HG02852 (cell line): ENCODE measurements around the gene PGD.
"Not testable (repeated sequence)": the region's sequence is repeated elsewhere in the genome, so short reads cannot be mapped to it uniquely, and the experiment has no call there.

Source experiments
- ATAC-seq: cut with Tn5 transposase; IDR thresholded peaks from one replicate; pipeline ENCODE4 v1.9.1; 2021; ENCODE audit warnings: mild to moderate bottlenecking, moderate library complexity; ENCODE audit not compliant: unreplicated experiment

PGD gene

DNA sequence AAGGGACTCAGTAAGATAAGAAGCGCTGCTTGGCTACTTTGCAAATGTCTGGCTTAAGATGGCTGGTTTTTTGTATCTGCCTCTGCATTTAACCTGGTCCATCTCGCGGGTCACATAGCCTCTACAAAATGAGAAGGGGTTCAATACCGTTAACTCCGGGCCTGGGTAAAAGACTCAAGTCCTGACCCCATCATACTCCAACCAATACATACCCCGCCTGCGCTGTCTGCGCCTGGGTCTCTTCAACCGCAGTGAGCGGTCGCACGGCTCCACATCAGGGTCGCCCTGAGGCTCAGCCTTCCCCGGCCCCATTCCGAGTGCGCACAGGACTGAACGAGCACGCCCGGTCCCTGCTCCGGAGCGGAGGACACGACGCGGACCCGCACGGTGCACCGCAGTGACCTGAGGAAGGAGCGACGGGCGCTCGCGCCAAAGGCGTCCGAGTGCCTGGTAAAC is 558 bp upstream of the PGD start:
- no peak for ATAC-seq

- ATAC-seq: no peak
These were observed 629 bp downstream of the PGD start for GRCh38 chr1:10399444-10399941.

- no peak for ATAC-seq
These were observed 1.1 kb downstream of the PGD start for GRCh38 chr1:10400013-10400412.

DNA sequence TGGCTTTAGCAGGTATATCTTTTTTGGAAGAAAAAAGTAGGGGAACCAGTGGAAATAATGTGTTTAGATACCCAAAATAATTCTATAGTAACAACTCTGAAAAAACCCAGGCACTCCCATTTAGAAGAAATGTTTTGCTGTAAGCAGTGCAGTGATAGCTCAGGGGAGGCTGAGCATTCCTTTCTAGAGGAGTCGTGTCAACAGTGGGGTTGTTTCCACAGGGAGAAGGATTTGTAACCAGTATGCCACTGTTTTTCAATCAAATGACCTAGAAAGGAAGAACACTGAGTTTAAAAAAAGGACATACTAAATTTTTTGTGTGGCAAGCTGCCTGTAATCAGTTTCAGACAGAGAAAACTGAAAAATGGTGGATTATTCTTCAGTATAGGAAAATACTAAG is 2.4 kb downstream of the PGD start:
- ATAC-seq: no peak

- ATAC-seq: no peak
These were observed 3.9 kb downstream of the PGD start for GRCh38 chr1:10402729-10403274.

- ATAC-seq: no peak
These were observed 8.3 kb downstream of the PGD start for GRCh38 chr1:10407201-10407600.

- ATAC-seq: no peak
These were observed 16.5 kb downstream of the PGD start for GRCh38 chr1:10415211-10415930.

DNA sequence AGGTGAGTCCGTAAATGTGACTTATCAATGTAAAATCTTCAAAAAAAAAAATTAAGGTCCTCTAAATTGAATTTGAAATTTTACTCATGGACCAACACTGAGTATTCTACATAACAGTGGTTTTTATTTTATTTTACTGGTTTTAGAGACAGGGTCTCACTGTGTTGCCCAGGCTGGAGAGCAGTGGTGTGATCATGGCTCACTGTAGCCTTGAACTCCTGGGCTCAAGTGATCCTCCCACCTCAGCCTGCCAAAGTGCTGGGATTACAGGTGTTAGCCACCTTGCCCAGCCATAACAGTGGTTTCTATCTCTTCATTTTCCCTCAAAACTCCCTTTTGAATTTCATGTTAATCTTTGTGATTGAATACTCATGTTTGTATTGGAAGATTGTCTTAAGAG is 17.1 kb downstream of the PGD start:
- not testable (repeated sequence) for ATAC-seq

DNA sequence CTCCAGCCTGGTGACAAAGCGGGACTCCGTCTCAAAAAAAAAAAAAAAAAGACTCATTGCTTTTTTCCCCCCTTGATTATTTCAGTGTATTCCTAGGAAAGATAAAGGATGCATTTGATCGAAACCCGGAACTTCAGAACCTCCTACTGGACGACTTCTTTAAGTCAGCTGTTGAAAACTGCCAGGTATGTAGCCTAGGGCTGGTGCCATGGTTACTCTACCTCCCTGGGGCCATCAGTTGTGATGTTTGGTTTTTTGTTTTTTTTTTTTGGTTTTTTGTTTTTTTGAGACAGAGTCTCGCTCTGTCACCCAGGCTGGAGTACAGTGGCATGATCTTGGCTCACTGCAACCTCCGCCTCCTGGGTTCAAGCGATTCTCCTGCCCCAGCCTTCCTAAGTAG is 19.9 kb downstream of the PGD start:
- ATAC-seq: not testable (repeated sequence)

GRCh38 chr1:10419351-10419750 is 20.5 kb downstream of the PGD start:
- ATAC-seq: no peak

DNA sequence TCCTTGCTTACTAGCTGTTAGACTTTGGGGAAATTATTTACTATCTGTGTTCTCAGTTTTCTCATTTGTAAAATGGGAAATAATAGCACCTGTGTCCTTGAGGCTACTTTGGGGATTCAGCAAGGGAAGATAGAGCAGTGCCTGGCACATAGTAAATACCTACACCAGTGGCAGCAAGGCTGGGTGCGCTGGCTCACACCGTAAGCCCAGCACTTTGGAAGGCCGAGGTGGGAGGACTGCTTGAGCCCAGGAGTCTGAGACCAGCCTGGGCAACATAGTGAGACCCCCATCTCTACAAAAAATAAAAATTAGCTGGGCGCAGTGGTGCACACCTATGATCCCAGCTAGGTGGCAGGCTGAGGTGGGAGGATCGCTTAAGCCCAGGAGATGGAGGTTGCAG is 22.8 kb downstream of the PGD start:
- ATAC-seq: no peak

GRCh38 chr1:10424034-10424433 is 25.2 kb downstream of the PGD start:
- no peak for ATAC-seq

- no peak for ATAC-seq
These were observed 25.8 kb downstream of the PGD start for GRCh38 chr1:10424651-10425050.

DNA sequence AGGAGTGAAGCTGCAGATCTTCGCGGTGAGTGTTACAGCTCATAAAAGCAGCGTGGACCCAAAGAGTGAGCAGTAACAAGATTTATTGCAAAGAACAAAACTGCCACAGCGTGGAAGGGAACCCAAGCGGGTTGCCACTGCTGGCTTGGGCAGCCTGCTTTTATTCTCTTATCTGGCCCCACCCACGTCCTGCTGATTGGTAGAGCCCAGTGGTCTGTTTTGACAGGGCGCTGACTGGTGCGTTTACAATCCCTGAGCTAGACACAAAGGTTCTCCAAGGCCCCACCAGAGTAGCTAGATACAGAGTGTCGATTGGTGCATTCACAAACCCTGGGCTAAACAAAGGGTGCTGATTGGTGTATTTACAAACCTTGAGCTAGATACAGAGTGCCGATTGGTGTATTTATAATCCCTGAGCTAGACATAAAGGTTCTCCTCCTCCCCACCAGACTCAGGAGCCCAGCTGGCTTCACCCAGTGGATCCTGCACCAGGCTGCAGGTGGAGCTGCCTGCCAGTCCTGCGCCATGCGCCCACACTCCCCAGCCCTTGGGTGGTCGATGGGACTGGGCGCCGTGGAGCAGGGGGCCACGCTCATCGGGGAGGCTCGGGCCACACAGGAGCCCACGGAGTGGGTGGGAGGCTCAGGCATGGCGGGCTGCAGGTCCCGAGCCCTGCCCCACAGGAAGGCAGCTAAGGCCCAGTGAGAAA is 27.1 kb downstream of the PGD start:
- not testable (repeated sequence) for ATAC-seq

DNA sequence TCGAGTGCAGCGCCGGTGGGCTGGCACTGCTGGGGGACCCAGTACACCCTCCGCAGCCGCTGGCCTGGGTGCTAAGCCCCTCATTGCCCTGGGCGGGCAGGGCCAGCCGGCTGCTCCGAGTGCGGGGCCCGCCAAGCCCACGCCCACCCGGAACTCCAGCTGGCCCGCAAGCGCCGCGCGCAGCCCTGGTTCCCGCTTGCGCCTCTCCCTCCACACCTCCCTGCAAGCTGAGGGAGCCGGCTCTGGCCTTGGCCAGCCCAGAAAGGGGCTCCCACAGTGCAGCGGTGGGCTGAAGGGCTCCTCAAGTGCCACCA is 27.6 kb downstream of the PGD start:
- not testable (repeated sequence) for ATAC-seq

DNA sequence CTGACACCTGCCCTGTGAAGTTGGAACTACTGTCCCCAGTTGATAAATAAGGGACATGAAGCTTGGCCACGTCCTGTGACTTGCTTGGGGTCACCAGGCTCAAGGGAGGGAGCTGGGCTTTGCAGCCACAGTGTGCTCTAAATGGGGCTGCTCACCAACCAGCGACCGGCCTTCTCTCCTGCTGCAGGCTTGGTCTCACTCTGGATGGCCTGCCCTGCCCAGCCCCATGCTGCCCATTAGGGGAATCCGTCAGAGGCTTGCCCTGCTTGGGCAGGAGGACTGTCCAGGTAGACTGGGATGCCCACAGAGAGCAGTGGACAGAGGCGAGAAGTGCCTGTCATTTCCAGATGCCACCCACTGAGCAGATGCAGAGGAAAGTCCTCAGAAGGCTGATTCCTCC is 30.1 kb downstream of the PGD start:
- ATAC-seq: no peak

DNA sequence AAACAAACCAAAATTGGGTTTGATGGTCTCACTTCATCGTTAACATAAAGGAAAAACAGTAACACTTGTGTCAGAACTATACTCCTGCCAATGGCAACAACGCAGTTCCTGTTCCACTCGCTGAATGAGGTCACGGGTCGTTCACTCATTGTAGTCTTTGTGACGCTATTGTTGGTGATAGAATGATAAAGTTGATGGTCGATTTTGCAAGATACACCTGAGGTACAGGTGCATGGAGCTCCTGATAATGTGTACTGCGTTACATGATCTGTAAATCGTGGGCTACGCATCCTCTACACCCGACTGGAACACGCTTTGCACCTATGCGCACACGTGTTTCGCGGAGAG is 31.0 kb downstream of the PGD start:
- peak; percentile 17 for ATAC-seq

GRCh38 chr1:10430216-10431069 is 31.6 kb downstream of the PGD start, which contains the start of gene CENPS:
CENPS (plus strand) TSS chr1:10430433; CDS start chr1:10430518, 85 bp downstream.
- ATAC-seq: peak; percentile 78

DNA sequence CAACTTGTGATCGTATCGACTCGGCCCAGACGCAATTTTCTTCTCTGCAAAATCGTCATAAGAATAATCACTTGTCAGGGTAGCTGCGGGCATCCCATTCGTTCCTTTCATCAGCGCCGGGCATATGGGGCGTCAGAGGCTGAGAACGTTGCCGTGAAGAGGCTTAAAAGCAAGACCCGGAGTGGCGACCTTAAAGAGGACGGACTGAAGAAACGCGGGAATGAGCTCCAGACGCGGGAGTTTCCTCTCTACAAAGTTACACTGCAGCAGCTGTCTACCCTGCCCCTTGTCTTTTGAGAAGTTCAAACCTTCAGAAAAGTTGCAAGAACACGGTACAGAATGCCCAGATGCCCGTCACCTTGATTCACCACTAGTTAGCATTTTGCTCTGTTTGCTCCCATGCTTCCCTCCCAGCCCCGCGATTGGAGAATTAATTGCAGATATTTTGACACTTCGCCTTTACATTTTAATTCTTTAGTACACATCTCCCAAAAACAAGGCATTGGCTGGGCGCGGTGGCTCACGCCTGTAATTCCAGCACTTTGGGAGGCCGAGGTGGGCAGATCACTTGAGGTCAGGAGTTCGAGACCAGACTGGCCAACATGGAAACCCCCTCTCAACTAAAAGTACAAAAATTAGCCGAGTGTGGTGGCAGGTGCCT is 32.3 kb downstream of the PGD start:
- ATAC-seq: no peak

- no peak for ATAC-seq
These were observed 34.2 kb downstream of the PGD start for GRCh38 chr1:10432910-10433700.
